Right cardiac atrium (tissue), 5 donors: ENCODE results near the gene PRKACA. TPM values are rescaled to one million over a fixed set of nuclear protein-coding genes. Genes with fewer than 3 reads are reported as not detected.
"Not testable (repeated sequence)": the region's sequence is repeated elsewhere in the genome, so short reads cannot be mapped to it uniquely, and the experiment has no call there.

Experiments used
- ATAC-seq, 2 donors: fragments of 200-7000 bp; cut with Tn5 transposase; one replicate each; pipeline versions ENCODE4 v1.8.0 to v1.9.1; 2020; ENCODE audit warnings: moderate library complexity in 2 of 2, mild to moderate bottlenecking in 1 of 2
- DNase-seq, 3 donors: peaks; one replicate each; pipeline ENCODE4 v3.0.0-alpha.2; 2020
- H3K27ac ChIP-seq: one replicate; pipeline ENCODE4 v1.5.1; 2013; ENCODE audit warnings: mild to moderate bottlenecking, low read length, control low read depth, moderate library complexity
- H3K27me3 ChIP-seq: one replicate; pipeline ENCODE4 v1.6.1; 2013; ENCODE audit not compliant: control insufficient read depth, insufficient read depth
- H3K4me1 ChIP-seq: one replicate; pipeline ENCODE4 v1.6.1; 2013; ENCODE audit warnings: low read length; ENCODE audit not compliant: control insufficient read depth, insufficient read depth
- H3K4me3 ChIP-seq: one replicate; pipeline ENCODE4 v1.5.1; 2013; ENCODE audit warnings: low read length, control low read depth
- H3K9me3 ChIP-seq: one replicate; pipeline ENCODE4 v1.6.1; 2013; ENCODE audit warnings: low read length; ENCODE audit not compliant: control insufficient read depth
- WGBS: extraction: QIAGEN DNeasy Blood & Tissue Kit; methylation state at CpG from one replicate; pipeline ENCODE4 v1.1.7; 2013; 5-methylcytosine and 5-hydroxymethylcytosine counted together
- intact Hi-C, 4 donors: fragments of 100-400 bp; cut with DNase I; formaldehyde crosslinking; loops; one replicate each; pipeline versions ENCODE4 v1.11.0 to v1.14.0; 2022 to 2023
- polyA plus RNA-seq: library from polyadenylated mRNA; stranded (reverse); fragments of 200-250 nt; gene quantifications from one replicate; pipeline ENCODE4 v1.2.3, GENCODE V29; 2013
- total RNA-seq, 4 donors: library from RNA; stranded (reverse); fragmentation: NEBNext Ultra II Directional; extraction: Animal tissue kit (Norgen Biotek cat#: 25700); gene quantifications; one replicate each; pipeline ENCODE4 v1.2.1, GENCODE V29; 2021
- donor health status: healthy with polysubstance abuse.
- donor health status: DM: no; HTN: yes; CAD: no.
- donor health status: DM: no; HTN: no; CAD: no.
- donor health status: DM: no; HTN: yes; CAD: no; lungs with severe emphysema.
- donor health status: DM: yes; HTN: yes; CAD: no.

Gene PRKACA
- total and polyA plus RNA-seq, 5 donors: 256 to 412 (median 356) TPM

DNA sequence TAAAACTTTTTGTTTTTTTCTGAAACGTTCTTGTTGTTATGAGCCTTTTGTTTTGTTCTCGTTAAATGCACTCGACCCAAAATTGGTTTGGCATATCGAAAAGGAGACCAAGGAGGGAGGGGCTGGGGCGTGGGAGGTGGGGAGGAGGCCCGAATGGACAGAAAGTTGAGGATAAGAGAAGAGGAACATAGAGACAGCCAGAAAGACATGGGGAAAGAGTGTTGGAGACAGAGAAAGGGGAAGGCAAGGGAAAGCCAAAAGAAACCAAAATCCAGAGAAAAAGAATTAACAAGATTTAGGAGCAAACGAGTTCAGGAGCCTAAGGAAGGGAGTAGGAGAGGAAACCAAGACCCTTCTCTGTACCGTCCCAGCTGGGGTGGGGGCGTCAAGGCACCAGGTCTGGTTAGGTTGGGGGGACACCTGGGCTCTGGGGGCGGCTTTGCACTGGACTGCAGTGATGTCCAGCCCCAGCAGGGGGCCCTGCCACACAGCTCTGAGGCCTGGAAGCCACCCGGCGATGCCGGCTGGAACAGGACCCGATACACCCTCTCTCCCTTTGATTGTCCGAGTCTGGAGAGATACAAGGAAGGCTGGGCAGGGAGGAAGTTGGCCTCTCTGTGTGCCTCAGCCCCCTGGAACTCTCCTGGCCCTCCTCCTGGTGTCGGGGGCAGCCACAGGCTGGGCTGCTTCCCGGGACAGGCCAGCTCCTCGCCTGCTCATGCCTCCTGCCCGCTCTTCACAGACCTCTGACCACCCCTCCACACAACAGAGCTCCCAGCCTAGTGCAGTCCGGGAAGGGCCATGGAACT lies 30.4 kb upstream of the PRKACA start:
- peak overlapping the region; percentile 26 for H3K27ac ChIP-seq
- H3K4me3 ChIP-seq: no peak overlapping the region
- peaks cover 5% of the 10 kb centered on the region for H3K4me1 ChIP-seq
- intact Hi-C loops: loop anchor here (5.0 to 10.0 kb wide), 4 partner anchors 197 to 317 kb away; partner anchors contain the start of genes BRME1 (in 1 of the 4) and CC2D1A (in 1 of the 4)
- no peaks in the 10 kb centered on the region for H3K9me3 ChIP-seq
- DNase-seq (peak; percentile 82 to 93 (median 92)), ATAC-seq (peak; percentile 81 to 82)
- no peaks in the 10 kb centered on the region for H3K27me3 ChIP-seq
- 22% methylated on average over 20 of the region's 20 CpGs for WGBS

DNA sequence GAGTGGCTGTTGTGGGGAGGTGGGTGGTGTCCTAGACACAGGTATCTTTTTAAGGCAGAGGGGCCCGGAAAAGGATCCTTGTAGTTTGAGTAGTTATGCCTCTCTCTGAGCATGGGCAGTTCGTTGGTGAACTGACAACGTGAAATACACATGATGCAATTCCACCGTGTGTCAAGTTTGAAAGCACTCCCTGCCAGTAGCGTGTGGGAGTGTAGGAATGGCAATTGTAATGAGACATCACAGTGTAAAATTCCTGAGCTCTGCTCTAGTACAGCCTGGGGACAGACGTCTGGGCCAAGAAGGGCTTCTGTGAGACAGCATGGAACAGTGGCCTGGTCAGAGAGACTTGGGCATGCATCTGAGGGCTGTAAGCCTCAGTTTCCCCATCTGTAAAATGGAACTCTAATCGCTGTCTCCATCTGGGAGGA lies 29.2 kb upstream of the PRKACA start:
- Histone ChIP-seq H3K27me3 (no peaks in the 10 kb centered on the region), H3K27ac (no peak overlapping the region), H3K4me3 (no peak overlapping the region), H3K9me3 (no peaks in the 10 kb centered on the region), H3K4me1 (peaks cover 5% of the 10 kb centered on the region)
- DNase-seq (peak in 1 of 3 donors; percentile 50), ATAC-seq (no peak)
- intact Hi-C loops: loop anchor here (5.0 to 10.0 kb wide), 4 partner anchors 198 to 318 kb away; partner anchors contain the start of genes BRME1 (in 1 of the 4) and CC2D1A (in 1 of the 4)
- WGBS: 44% methylated on average over 7 of the region's 7 CpGs

DNA sequence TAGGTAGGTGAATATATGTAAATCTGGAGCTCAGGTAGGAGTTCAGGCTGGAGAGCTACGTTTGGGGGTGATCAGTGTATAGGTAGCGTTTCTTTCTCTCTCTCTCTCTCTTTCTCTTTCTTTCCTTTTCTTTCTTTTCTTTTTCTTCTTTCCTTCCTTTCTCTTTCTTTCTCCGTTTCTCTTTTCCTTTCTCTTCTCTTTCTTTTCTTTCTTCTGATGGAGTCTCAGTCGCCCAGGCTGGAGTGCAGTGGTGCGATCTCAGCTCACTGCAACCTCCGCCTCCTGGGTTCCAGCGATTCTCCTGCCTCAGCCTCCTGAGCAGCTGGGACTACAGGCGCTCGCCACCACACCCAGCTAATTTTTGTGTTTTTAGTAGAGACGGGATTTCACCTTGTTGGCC lies 28.6 kb upstream of the PRKACA start:
- H3K27ac ChIP-seq, H3K4me3 ChIP-seq, H3K27me3 ChIP-seq, H3K4me1 ChIP-seq, H3K9me3 ChIP-seq, ATAC-seq, DNase-seq: not testable (repeated sequence)
- intact Hi-C loops: loop anchor here (5.0 to 10.0 kb wide), 4 partner anchors 199 to 319 kb away; partner anchors contain the start of genes BRME1 (in 1 of the 4) and CC2D1A (in 1 of the 4)
- 93% methylated on average over 10 of the region's 10 CpGs for WGBS

DNA sequence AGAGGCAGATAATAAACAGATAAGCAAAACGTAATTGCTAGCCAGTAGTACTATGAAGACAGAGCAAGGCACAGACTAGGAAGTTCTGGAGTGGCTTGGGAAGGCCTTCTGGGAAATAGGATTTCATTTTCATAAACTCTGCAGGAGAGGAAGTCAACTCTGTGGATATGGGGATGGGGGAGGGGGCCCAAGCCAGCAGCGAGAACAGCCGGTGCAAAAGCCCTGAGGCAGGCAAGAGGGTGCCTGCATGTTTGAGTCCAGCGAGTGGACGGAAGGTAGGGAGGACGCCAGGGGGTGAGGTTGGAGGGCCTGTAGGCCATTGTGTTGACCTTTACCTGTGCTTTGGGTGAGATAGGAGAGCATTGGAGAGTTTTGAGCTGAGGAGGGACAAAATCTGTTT lies 27.8 kb upstream of the PRKACA start:
- 78% methylated on average over 6 of the region's 6 CpGs for WGBS
- Histone ChIP-seq H3K4me1 (peaks cover 5% of the 10 kb centered on the region), H3K9me3 (no peaks in the 10 kb centered on the region), H3K4me3 (no peak overlapping the region), H3K27me3 (no peaks in the 10 kb centered on the region), H3K27ac (no peak overlapping the region)
- intact Hi-C loops: loop anchor here (5.0 to 10.0 kb wide), 4 partner anchors 199 to 319 kb away; partner anchors contain the start of genes BRME1 (in 1 of the 4) and CC2D1A (in 1 of the 4)
- ATAC-seq: no peak
- DNase-seq: peak in 1 of 3 donors; percentile 40

DNA sequence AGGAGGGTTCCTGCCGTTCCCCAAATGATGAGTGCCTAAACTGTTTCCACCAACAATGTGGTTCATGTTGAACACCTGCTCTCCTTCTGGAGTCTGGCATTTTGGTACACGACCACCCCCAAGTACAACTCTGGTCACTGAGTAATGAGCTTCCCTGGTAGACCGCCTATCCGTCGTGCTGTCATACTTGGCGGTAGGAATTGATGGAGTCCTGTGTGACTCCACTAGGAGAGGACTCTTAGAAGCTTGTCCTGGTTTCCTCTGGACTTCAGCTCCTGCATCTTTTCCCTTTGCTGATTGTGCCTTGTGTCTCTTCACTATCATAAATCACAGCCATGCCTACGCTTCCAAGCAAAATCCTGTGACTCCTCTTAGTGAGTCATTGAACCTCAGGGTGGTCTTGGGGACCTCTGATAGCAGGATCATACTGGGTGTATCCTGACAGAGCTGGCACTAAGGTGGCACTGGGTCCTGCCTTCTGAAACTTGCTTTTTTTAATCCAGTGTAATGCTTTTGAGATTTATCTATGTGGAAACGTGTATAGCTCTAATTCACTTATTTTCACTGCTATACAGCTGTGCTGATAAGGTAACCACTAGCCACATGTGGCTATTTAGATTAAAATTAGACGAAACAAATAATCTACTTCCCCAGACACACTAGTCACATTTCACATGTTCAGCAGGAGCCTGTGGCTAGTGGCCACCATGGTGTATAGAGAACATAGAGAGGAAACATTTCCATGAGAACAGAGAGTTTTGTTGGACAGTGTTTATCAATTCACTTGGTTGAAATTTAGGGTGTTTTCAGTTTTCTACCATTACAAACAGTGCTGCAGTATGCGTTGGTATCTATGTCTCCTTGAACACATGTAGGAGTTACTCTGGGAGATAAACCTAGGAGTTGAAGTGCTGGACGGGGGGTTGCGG lies 25.0 kb upstream of the PRKACA start:
- ATAC-seq: no peak
- Histone ChIP-seq H3K4me1 (no peaks in the 10 kb centered on the region), H3K9me3 (no peaks in the 10 kb centered on the region), H3K4me3 (no peak overlapping the region), H3K27me3 (no peaks in the 10 kb centered on the region), H3K27ac (no peak overlapping the region)
- 83% methylated on average over 12 of the region's 12 CpGs for WGBS
- intact Hi-C loops: loop anchor here in 3 of 4 donors (10.0 kb wide), 3 partner anchors 202 to 322 kb away; partner anchors contain the start of genes BRME1 (in 1 of the 3) and CC2D1A (in 1 of the 3)
- no peak for DNase-seq

DNA sequence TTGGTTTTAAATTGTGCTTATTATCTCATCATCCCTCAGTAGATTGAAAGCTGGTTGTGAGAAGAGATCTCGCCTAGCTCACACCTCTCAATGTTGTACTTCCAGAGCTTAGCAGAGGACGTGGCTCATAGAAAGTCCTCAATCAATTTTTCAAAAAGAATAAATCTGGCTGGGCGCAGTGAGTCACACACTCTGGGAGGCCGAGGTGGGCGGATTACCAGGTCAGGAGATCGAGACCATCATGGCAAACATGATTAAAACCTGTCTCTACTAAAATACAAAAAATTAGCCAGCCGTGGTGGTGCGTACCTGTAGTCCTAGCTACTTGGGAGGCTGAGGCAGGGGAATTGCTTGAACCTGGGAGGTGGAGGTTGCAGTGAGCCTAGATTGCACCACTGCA lies 23.5 kb upstream of the PRKACA start:
- Histone ChIP-seq H3K4me3 (no peak overlapping the region), H3K27me3 (no peaks in the 10 kb centered on the region), H3K4me1 (no peaks in the 10 kb centered on the region), H3K9me3 (no peaks in the 10 kb centered on the region), H3K27ac (no peak overlapping the region)
- intact Hi-C loops: loop anchor here in 3 of 4 donors (10.0 kb wide), 3 partner anchors 204 to 324 kb away; partner anchors contain the start of genes BRME1 (in 1 of the 3) and CC2D1A (in 1 of the 3)
- ATAC-seq: no peak
- WGBS: 97% methylated on average over 8 of the region's 8 CpGs
- peak in 1 of 3 donors; percentile 10 for DNase-seq

DNA sequence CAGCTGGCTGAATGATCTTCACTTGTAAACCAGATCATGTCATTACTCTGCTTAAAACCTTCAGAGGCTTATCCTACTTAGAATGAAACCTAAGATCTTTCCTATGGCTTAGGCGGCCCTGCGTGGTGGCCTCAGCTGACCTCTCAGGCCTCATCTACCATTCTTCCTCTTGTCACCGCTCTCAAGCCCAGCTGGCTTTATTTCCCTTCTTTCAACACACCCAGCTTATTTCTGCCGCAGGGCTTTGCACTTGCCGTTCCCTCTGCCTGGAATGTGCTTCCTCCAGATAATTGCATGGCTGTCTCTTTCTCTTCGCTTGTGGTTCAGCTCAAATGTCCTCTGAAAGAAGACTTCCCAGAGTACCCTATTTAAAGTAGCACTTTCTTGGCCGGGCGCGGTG lies 22.4 kb upstream of the PRKACA start:
- ATAC-seq (no peak), DNase-seq (peak; percentile 21 to 67 (median 60))
- Histone ChIP-seq H3K4me3 (no peak overlapping the region), H3K4me1 (no peaks in the 10 kb centered on the region), H3K9me3 (no peaks in the 10 kb centered on the region), H3K27ac (no peak overlapping the region), H3K27me3 (no peaks in the 10 kb centered on the region)
- WGBS: 71% methylated on average over 9 of the region's 9 CpGs
- intact Hi-C loops: loop anchor here in 3 of 4 donors (10.0 kb wide), 3 partner anchors 205 to 325 kb away; partner anchors contain the start of genes BRME1 (in 1 of the 3) and CC2D1A (in 1 of the 3)

DNA sequence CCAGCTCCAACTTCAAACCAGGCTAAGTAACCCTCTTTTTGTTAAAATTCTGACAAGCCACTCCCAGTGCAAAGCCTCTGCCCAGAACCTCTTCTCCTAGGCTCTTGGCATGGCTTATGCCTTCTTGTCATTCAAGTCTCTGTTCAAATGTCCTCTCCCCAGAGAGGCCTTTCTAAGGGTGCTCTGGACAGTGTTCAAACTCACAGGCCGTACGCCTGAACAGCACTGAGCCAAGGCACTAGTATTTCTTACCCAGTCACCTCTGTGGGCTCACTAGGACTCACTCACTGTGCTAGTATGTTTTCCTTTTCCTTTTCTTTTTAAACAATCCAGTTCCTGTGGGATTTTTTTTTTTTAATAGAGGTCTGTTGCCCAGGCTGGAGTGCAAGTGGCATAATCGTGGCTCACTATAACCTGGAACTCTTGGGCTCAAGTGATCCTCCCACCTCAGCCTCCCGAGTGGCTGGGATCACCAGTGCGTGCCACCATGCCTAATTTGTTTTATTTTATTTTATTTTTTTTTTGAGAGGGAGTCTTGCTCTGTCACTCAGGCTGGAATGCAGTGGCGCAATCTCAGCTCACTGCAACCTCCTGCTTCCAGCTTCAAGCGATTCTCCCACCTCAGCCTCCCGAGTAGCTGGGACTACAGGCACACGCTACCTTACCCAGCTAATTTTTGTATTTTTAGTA lies 21.2 kb upstream of the PRKACA start:
- Histone ChIP-seq H3K27ac (peak overlapping the region; percentile 51), H3K27me3 (no peaks in the 10 kb centered on the region), H3K9me3 (no peaks in the 10 kb centered on the region), H3K4me3 (no peak overlapping the region), H3K4me1 (no peaks in the 10 kb centered on the region)
- WGBS: 69% methylated on average over 9 of the region's 9 CpGs
- DNase-seq: peak in 1 of 3 donors; percentile 41
- no peak for ATAC-seq
- intact Hi-C loops: no loop called here

DNA sequence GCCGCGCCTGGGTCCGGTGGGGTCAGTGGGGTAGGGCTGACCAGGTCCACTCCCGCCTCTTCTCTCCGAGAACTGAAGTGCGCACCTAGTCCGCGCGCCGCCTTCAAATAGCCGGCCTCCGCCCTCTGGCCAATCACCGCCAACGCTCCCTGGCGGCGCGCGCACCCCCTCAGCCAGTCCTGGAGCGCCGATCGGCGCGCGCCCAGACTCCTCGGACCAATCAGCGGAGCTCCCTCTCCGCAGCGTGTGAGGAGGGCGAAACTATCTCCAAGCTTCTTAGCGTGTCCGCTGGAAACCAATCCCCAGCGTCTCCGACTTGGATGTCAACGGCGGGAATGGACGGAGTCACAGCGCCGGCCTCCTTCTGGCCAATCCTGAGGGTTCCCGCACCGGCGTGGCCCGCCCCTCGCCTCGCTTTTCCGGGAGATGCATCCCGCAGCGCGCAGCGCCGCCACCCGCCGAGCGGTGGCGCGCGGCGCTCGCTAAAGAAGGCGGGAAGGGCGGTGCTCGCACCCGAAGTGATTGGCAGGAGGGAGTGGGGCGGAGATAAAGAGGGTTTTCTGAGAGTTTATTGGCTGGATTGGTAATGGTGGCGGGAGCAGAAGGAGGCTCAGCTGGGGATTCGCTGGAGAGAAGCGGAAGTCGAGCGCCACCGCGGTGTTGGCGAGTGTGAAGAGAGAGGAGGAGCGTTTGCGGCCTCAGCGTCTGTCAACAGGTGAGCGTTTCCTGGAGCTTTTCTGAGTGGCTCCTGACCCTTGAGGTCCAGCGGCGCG lies 19.1 kb upstream of the PRKACA start, which contains the start of gene ASF1B:
ASF1B (minus strand) TSS at position 81 of the 773 bp plus-strand sequence. CDS start 133 bp downstream, outside the sequence.
- under 1% methylated on average over 78 of the region's 78 CpGs for WGBS
- no peaks in the 10 kb centered on the region for H3K9me3 ChIP-seq
- peak; percentile 96 to 97 for ATAC-seq

More for the DNA sequence above, 19.1 kb upstream of the PRKACA start, which contains the start of gene ASF1B:
- Histone ChIP-seq H3K4me3 (peak within 1 kb of the TSS; percentile 80), H3K27ac (peak within 1 kb of the TSS; percentile 96), H3K27me3 (no peaks in the 10 kb centered on the region), H3K4me1 (no peaks in the 10 kb centered on the region)
- peak; percentile 99 to 100 (median 99) for DNase-seq
- intact Hi-C loops: no loop called here
